Nephron (organoid): Measurements from ENCODE around the gene YBEY.
"Not testable (repeated sequence)": the region's sequence is repeated elsewhere in the genome, so short reads cannot be mapped to it uniquely, and the experiment has no call there.

Source experiments
- H3K27ac Mint-ChIP-seq, 3 experiments: 2 replicates each; pipeline ENCODE4 v1.8.0; 2020; ENCODE audit warnings: mixed read lengths in 3 of 3, mild to moderate bottlenecking in 2 of 3, moderate library complexity in 1 of 3
- H3K27me3 Mint-ChIP-seq: 2 replicates; pipeline ENCODE4 v1.8.0; 2021; ENCODE audit warnings: low read depth, mild to moderate bottlenecking, moderate library complexity, mixed read lengths
- H3K36me3 Mint-ChIP-seq: 2 replicates; pipeline ENCODE4 v1.8.0; 2020; ENCODE audit warnings: low read depth, mixed read lengths
- H3K4me1 Mint-ChIP-seq: 2 replicates; pipeline ENCODE4 v1.8.0; 2020; ENCODE audit warnings: mixed read lengths
- H3K4me3 Mint-ChIP-seq, 3 experiments: 2 replicates each; pipeline ENCODE4 v1.8.0; 2020; ENCODE audit warnings: mild to moderate bottlenecking in 3 of 3, mixed read lengths in 3 of 3, moderate library complexity in 2 of 3
- H3K9me3 Mint-ChIP-seq: 2 replicates; pipeline ENCODE4 v1.8.0; 2020; ENCODE audit warnings: mixed read lengths
- CTCF ChIP-seq, 3 experiments: fragments of 200-600 bp; sonication (generic); IDR thresholded peaks; one replicate each; pipeline ENCODE4 v1.5.0; 2021; ENCODE audit warnings: antibody characterized with exemption in 3 of 3; ENCODE audit not compliant: unreplicated experiment in 3 of 3

YBEY gene, protein sequence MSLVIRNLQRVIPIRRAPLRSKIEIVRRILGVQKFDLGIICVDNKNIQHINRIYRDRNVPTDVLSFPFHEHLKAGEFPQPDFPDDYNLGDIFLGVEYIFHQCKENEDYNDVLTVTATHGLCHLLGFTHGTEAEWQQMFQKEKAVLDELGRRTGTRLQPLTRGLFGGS

DNA sequence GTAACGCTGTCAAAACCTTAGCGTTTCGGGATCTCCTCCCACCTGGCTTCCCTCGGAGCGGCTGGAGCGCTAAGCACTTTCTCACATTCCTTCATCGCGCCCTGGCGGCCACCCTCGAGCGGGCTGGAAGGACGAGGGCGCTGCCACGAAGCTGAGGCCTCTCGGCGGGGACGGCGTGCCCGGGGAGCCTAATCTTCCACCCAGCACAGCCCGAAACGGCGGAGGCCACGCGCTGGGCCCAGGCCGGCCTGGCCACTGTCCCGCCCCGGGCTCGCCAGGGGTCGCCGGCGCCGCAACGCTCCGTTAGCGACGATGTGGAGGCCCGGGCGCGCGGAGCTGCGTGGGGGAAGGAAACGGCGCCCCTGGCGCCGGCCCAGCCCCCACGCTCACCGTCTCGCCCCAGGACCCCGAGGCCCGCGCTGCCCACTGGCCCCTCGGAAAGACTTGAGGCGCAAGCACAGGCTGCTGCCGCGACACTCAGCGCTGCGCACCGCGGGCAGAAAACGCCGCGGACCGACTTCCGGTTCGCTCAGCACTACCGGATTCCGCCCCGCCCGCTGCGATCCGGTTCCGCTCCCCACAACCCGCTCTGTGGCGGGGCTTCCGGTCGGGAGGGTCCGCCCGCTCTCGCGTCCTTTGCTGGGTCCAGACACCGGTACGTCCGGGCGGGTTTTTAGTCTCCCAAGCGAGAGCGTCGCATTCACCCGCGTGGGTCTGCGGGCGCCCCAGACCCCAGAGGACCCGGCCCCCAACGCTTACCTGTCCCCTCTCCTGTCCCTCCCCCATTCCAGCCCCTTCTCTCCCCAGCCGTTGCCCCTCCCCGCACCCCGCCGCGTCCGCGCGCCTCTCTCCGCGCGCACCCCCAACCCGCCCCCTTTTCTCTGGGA is at the start of gene YBEY:
Gene YBEY, plus strand, starts transcription at position 582 of the 887 bp plus-strand sequence. CDS start 572 bp downstream, outside the sequence.
- Mint-ChIP-seq H3K27ac (peak within 1 kb of the TSS; percentile 91 to 98 (median 97)), H3K27me3 (no peaks in the 10 kb centered on the region), H3K36me3 (peaks cover 50% of the 10 kb centered on the region), H3K4me3 (peak within 1 kb of the TSS; percentile 93 to 97 (median 95)), H3K4me1 (peaks cover 33% of the 10 kb centered on the region), H3K9me3 (no peaks in the 10 kb centered on the region)
- peak; percentile 27 to 51 (median 30) for TF ChIP-seq CTCF (IDR thresholded peaks at IDR 0.05; ENCODE audit: unreplicated experiment in 3 of 3)

DNA sequence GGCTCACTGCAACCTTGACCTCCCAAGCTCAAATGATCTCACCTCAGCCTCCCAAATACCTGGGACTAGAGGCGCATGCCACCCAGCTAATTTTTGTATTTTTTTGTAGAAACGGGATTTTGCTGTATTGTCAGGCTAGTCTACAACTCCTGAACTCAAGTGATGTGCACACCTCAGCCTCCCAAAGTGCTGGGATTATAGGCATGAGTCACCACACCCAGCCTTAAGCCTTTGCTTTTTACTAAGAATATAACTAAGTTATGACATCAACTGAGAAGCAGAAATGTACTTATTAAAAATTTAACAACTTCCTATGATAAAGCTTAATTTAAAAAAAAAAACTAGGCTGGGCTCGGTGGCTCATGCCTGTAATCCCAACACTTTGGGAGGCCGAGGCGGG is 48.7 kb upstream of the YBEY start:
- Mint-ChIP-seq H3K27ac (no peak overlapping the region), H3K9me3 (peaks cover 4% of the 10 kb centered on the region), H3K27me3 (no peaks in the 10 kb centered on the region), H3K4me3 (no peak overlapping the region), H3K36me3 (peaks cover 80% of the 10 kb centered on the region), H3K4me1 (no peaks in the 10 kb centered on the region)
- TF ChIP-seq CTCF (IDR thresholded peaks at IDR 0.05; ENCODE audit: unreplicated experiment in 3 of 3): no peak

DNA sequence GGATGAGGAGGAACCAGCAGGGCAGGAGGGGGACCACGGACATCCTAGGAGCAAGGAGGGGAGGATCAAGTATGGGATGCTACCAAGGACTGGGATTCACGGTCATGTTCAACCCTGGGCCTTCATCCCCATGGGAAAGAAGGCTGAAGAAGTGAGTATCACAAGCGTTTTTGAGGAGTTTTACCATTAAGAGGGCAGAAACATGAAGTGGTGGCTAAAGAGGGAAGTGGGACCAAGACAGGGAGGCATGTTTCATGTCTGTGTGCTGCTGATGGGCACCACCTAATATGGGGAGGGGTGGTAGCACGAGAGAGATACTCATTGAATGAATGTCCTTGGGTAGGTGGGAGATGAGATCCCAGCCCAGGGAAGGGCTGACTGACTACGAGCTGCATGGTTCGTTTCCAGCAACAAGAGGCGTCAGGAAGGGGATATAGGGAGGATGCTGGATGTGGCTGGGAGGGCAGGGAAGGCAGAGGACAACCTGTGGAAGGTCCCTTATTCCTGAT is 46.3 kb upstream of the YBEY start:
- Mint-ChIP-seq H3K4me3 (no peak overlapping the region), H3K27me3 (no peaks in the 10 kb centered on the region), H3K9me3 (no peaks in the 10 kb centered on the region), H3K4me1 (no peaks in the 10 kb centered on the region), H3K36me3 (peaks cover 69% of the 10 kb centered on the region), H3K27ac (no peak overlapping the region)
- TF ChIP-seq CTCF (IDR thresholded peaks at IDR 0.05; ENCODE audit: unreplicated experiment in 3 of 3): no peak

DNA sequence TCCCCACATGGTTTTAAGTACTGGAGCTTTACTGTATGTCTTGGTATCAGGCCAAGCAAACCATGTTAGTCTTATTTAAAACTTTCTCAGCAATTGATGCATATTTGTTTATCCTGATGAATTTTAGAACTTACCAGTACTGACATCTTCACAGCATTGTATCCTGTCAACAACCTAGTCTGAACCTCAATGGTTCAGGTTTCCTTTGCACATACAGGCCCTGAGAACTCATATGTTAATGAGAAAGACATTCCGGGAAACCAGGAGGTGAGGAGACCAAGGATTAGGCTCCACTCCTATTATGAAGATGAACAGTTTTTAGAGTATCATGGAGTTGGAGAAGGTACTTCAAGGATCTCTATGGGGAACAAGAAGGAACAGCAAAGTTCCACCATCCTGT is 44.6 kb upstream of the YBEY start:
- H3K36me3 Mint-ChIP-seq: peaks cover 66% of the 10 kb centered on the region
- H3K4me1 Mint-ChIP-seq, H3K27ac Mint-ChIP-seq, H3K4me3 Mint-ChIP-seq, H3K27me3 Mint-ChIP-seq, H3K9me3 Mint-ChIP-seq: not testable (repeated sequence)

DNA sequence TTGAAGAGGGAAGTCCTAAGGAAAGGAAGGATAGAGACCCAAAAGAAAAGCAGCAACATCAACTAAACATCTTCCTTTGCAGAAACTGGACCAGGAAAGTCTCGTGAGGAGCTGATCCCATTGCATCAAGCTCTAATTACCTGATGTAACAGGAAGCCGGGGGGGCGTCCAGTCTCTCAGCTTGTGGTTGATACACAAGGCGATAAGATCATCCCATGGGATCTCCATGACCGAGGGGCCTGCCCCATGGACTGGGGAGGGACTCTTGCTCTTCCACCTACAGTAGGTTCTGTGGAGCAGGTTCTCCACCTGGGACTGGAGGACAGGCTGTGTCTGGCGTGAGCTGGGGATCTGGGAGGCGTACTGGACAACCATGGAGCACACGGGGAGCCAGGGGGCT is 42.8 kb upstream of the YBEY start:
- no peak for TF ChIP-seq CTCF (IDR thresholded peaks at IDR 0.05; ENCODE audit: unreplicated experiment in 3 of 3)
- H3K4me3 Mint-ChIP-seq: no peak overlapping the region
- no peaks in the 10 kb centered on the region for H3K4me1 Mint-ChIP-seq
- no peaks in the 10 kb centered on the region for H3K9me3 Mint-ChIP-seq
- H3K27me3 Mint-ChIP-seq: no peaks in the 10 kb centered on the region
- H3K36me3 Mint-ChIP-seq: peaks cover 68% of the 10 kb centered on the region
- H3K27ac Mint-ChIP-seq: no peak overlapping the region

- TF ChIP-seq CTCF (IDR thresholded peaks at IDR 0.05; ENCODE audit: unreplicated experiment in 3 of 3): no peak
- H3K27me3 Mint-ChIP-seq: no peaks in the 10 kb centered on the region
- H3K36me3 Mint-ChIP-seq: peaks cover 68% of the 10 kb centered on the region
- H3K27ac Mint-ChIP-seq: no peak overlapping the region
- H3K9me3 Mint-ChIP-seq: no peaks in the 10 kb centered on the region
- no peak overlapping the region for H3K4me3 Mint-ChIP-seq
- no peaks in the 10 kb centered on the region for H3K4me1 Mint-ChIP-seq
These were observed 42.2 kb upstream of the YBEY start for GRCh38 chr21:46243960-46244361.
